Osteoblast (primary cell): ENCODE measurements around the gene HAUS1. TPM values are rescaled to one million over a fixed set of nuclear protein-coding genes. Genes with fewer than 3 reads are reported as not detected.

Experiments
- DNase-seq: peaks from one replicate; pipeline ENCODE4 v3.0.0; 2011; ENCODE audit warnings: low spot score, mixed read lengths; ENCODE audit not compliant: insufficient read length; ENCODE audit errors: missing footprints
- H2AFZ ChIP-seq: 2 replicates; pipeline ENCODE4 v1.6.0; 2011; ENCODE audit warnings: mild to moderate bottlenecking, low read length
- H3K27ac ChIP-seq: 2 replicates; pipeline ENCODE4 v1.5.1; 2011; ENCODE audit warnings: mild to moderate bottlenecking, low read depth, low read length, moderate library complexity
- H3K27me3 ChIP-seq: 2 replicates; pipeline ENCODE4 v1.6.0; 2012; ENCODE audit warnings: mild to moderate bottlenecking, control low read depth, inconsistent platforms, low read length, moderate library complexity; ENCODE audit not compliant: insufficient read depth
- H3K36me3 ChIP-seq: 2 replicates; pipeline ENCODE4 v1.5.1; 2011; ENCODE audit warnings: mild to moderate bottlenecking, low read length, control low read depth, moderate library complexity; ENCODE audit not compliant: insufficient read depth
- H3K4me1 ChIP-seq: 2 replicates; pipeline ENCODE4 v1.5.1; 2011; ENCODE audit warnings: mild to moderate bottlenecking, low read length, control low read depth, moderate library complexity; ENCODE audit not compliant: insufficient read depth
- H3K4me2 ChIP-seq: 2 replicates; pipeline ENCODE4 v1.6.0; 2011; ENCODE audit warnings: mild to moderate bottlenecking, low read length; ENCODE audit not compliant: insufficient read depth
- H3K4me3 ChIP-seq: fragments of 200-600 bp; sonication (generic); 3 replicates; pipeline ENCODE4 v1.5.1; 2012; ENCODE audit warnings: mild to moderate bottlenecking, low read length, inconsistent platforms; ENCODE audit not compliant: insufficient read depth
- H3K79me2 ChIP-seq: 2 replicates; pipeline ENCODE4 v1.6.0; 2012; ENCODE audit warnings: mild to moderate bottlenecking, low read length, control low read depth, inconsistent platforms; ENCODE audit not compliant: insufficient read depth
- H3K9me3 ChIP-seq: 2 replicates; pipeline ENCODE4 v1.5.1; 2011; ENCODE audit warnings: low read depth, low read length, control low read depth
- H4K20me1 ChIP-seq: 2 replicates; pipeline ENCODE4 v1.6.0; 2012; ENCODE audit warnings: mild to moderate bottlenecking, low read length, control low read depth; ENCODE audit not compliant: insufficient read depth
- CTCF ChIP-seq: IDR thresholded peaks from 2 replicates; pipeline ENCODE4 v1.5.1; 2011; ENCODE audit warnings: mild to moderate bottlenecking, low read depth, low read length, moderate library complexity; ENCODE audit errors: extremely low read depth
- total RNA-seq: library from RNA; depleted of rRNA; stranded (reverse); fragments of >200 nt; gene quantifications from 2 replicates; pipeline ENCODE4 v1.2.3, GENCODE V29; 2012

The HAUS1 gene
- total RNA-seq = 31.8 and 40.9 TPM in 2 replicates

GRCh38 chr18:46104128-46104911 lies at the start of gene HAUS1:
Gene HAUS1 (plus strand): TSS chr18:46104385. CDS start chr18:46104412, 27 bp downstream.
- Histone ChIP-seq H3K36me3 (no peaks in the 10 kb centered on the region), H3K4me2 (peak within 1 kb of the TSS; percentile 95), H3K9me3 (no peaks in the 10 kb centered on the region), H3K27ac (peak within 1 kb of the TSS; percentile 73), H3K4me1 (peaks cover 11% of the 10 kb centered on the region), H4K20me1 (no peaks in the 10 kb centered on the region), H3K79me2 (peaks cover 8% of the 10 kb centered on the region), H3K27me3 (no peaks in the 10 kb centered on the region), H3K4me3 (peak within 1 kb of the TSS; percentile 97), H2AFZ (peak within 1 kb of the TSS; percentile 100)
- no peak for TF ChIP-seq CTCF
- peak; percentile 96 for DNase-seq

- no peaks in the 10 kb centered on the region for H3K9me3 ChIP-seq
- H3K4me1 ChIP-seq = peaks cover 27% of the 10 kb centered on the region
- no peaks in the 10 kb centered on the region for H3K27me3 ChIP-seq
- no peak overlapping the region for H3K4me2 ChIP-seq
- no peaks in the 10 kb centered on the region for H4K20me1 ChIP-seq
- no peak for TF ChIP-seq CTCF
- no peak overlapping the region for H3K4me3 ChIP-seq
- no peak overlapping the region for H3K27ac ChIP-seq
- no peak for DNase-seq
- H3K79me2 ChIP-seq = peaks cover 5% of the 10 kb centered on the region
- H3K36me3 ChIP-seq = no peaks in the 10 kb centered on the region
- H2AFZ ChIP-seq = no peak overlapping the region
Measured at GRCh38 chr18:46054956-46055837, 49.0 kb upstream of the HAUS1 start.

GRCh38 chr18:46055838-46056230 lies 48.4 kb upstream of the HAUS1 start:
- H2AFZ ChIP-seq = no peak overlapping the region
- peaks cover 27% of the 10 kb centered on the region for H3K4me1 ChIP-seq
- no peaks in the 10 kb centered on the region for H3K9me3 ChIP-seq
- H3K4me3 ChIP-seq = no peak overlapping the region
- no peak for DNase-seq
- H3K4me2 ChIP-seq = no peak overlapping the region
- no peaks in the 10 kb centered on the region for H3K36me3 ChIP-seq
- H3K27me3 ChIP-seq = no peaks in the 10 kb centered on the region
- no peaks in the 10 kb centered on the region for H4K20me1 ChIP-seq
- TF ChIP-seq CTCF = no peak
- H3K79me2 ChIP-seq = peaks cover 7% of the 10 kb centered on the region
- no peak overlapping the region for H3K27ac ChIP-seq
